A673 (cell line): ENCODE data around the gene LMAN2. TPM values are rescaled to one million over a fixed set of nuclear protein-coding genes. Genes with fewer than 3 reads are reported as not detected.
A peak's percentile ranks its signal among the peaks of the same experiment; 100 is the strongest.

ENCODE experiments used
- BruUV-seq: library from RNA; stranded (reverse); fragments of 400-500 nt; replicated peaks from 2 replicates; lab custom pipeline; 2021; lab: Mats Ljungman, UMichigan
- CTCF ChIA-PET: fragments of 300-600 bp; sonication (Branson Sonifier 250); formaldehyde crosslinking; loops from one replicate; lab custom pipeline; 2022; ENCODE audit warnings: antibody characterized with exemption; lab: Charles Lee
- POLR2A ChIA-PET: fragments of 300-600 bp; sonication (Branson Sonifier 250); formaldehyde crosslinking; loops from one replicate; lab custom pipeline; 2022; ENCODE audit warnings: antibody characterized with exemption; ENCODE audit not compliant: low non-redundant PET; lab: Charles Lee
- DNase-seq: peaks from one replicate; pipeline ENCODE4 v3.0.0-alpha.2; 2015; ENCODE audit warnings: low spot score
- H3K27ac ChIP-seq: fragments of 200-600 bp; sonication (generic); 2 replicates; pipeline ENCODE4 v1.5.1; 2016; ENCODE audit warnings: mixed run types, low read depth, mild to moderate bottlenecking, mixed read lengths, antibody characterized with exemption, low read length; ENCODE audit not compliant: poor library complexity, severe bottlenecking
- H3K27me3 ChIP-seq: fragments of 200-600 bp; sonication (generic); replicated peaks from 2 replicates; pipeline ENCODE4 v1.6.1; 2017; ENCODE audit warnings: mixed run types, low read depth, mild to moderate bottlenecking, mixed read lengths, antibody characterized with exemption, low read length; ENCODE audit not compliant: insufficient read depth, poor library complexity
- H3K36me3 ChIP-seq: fragments of 200-600 bp; sonication (generic); 2 replicates; pipeline ENCODE4 v1.6.1; 2016; ENCODE audit warnings: mixed run types, mild to moderate bottlenecking, mixed read lengths, antibody characterized with exemption, low read length; ENCODE audit not compliant: insufficient read depth, poor library complexity, severe bottlenecking
- H3K4me1 ChIP-seq: fragments of 200-600 bp; sonication (generic); 2 replicates; pipeline ENCODE4 v1.6.1; 2017; ENCODE audit warnings: mixed run types, mild to moderate bottlenecking, mixed read lengths, antibody characterized with exemption, low read length; ENCODE audit not compliant: insufficient read depth, poor library complexity, severe bottlenecking
- H3K4me3 ChIP-seq: fragments of 200-600 bp; sonication (generic); 2 replicates; pipeline ENCODE4 v1.5.1; 2016; ENCODE audit warnings: low read depth, mixed run types, mild to moderate bottlenecking, mixed read lengths, low read length; ENCODE audit not compliant: poor library complexity, severe bottlenecking
- H3K9me3 ChIP-seq: fragments of 200-600 bp; sonication (generic); 2 replicates; pipeline ENCODE4 v1.6.1; 2016; ENCODE audit warnings: mixed run types, low read depth, mild to moderate bottlenecking, mixed read lengths, antibody characterized with exemption, low read length; ENCODE audit not compliant: poor library complexity, severe bottlenecking
- CTCF ChIP-seq: fragments of 300-800, 200-600 bp; sonication (generic); conservative IDR thresholded peaks from 2 replicates; pipeline ENCODE4 v1.5.1; 2017; ENCODE audit warnings: low read depth, mild to moderate bottlenecking, antibody characterized with exemption, low read length, moderate library complexity, mixed read lengths
- EZH2 ChIP-seq: fragments of 200-600 bp; sonication (generic); IDR thresholded peaks from 2 replicates; pipeline ENCODE4 v1.6.1; 2017; ENCODE audit warnings: borderline replicate concordance, low read depth, mild to moderate bottlenecking, mixed read lengths, antibody characterized with exemption, low read length; ENCODE audit not compliant: poor library complexity, severe bottlenecking
- intact Hi-C: fragments of 100-400 bp; cut with micrococcal nuclease; formaldehyde crosslinking; loops from one replicate; pipeline ENCODE4 v1.10.0; 2022; ENCODE audit not compliant: unreplicated experiment
- total RNA-seq: library from RNA; stranded (reverse); gene quantifications from 2 replicates; pipeline ENCODE4 v1.2.3, GENCODE V29; 2021

LMAN2 gene
- total RNA-seq, 1 experiment from 2014 or later = 98.4 TPM

- DNase-seq = peak; percentile 45
- BruUV-seq = no TSS peak
- no peaks in the 10 kb centered on the region for H3K9me3 ChIP-seq
- intact Hi-C loops = loop anchor here (2.0 kb wide), 1 partner anchor 186 kb away; the partner anchor contains the start of gene PDLIM7
- peaks cover 17% of the 10 kb centered on the region for H3K36me3 ChIP-seq
- ChIA-PET POLR2A (interaction anchor here (0.5 kb wide), 1 partner anchor 894 kb away, joined by 3 read pairs; the partner anchor contains the start of gene HNRNPAB), CTCF (interaction anchor here (1.6 kb wide), 1 partner anchor 41 kb away, joined by 3 read pairs; no protein-coding TSS in a partner anchor)
- H3K27ac ChIP-seq = peak overlapping the region; percentile 97
- peaks cover 20% of the 10 kb centered on the region for H3K4me1 ChIP-seq
- no peaks in the 10 kb centered on the region for H3K27me3 ChIP-seq
- TF ChIP-seq CTCF (no peak), EZH2 (no peak)
- H3K4me3 ChIP-seq = peak overlapping the region; percentile 80
Measured at GRCh38 chr5:177310757-177311391, 40.6 kb downstream of the LMAN2 start.

- Histone ChIP-seq H3K4me3 (peak overlapping the region; percentile 80), H3K27me3 (no peaks in the 10 kb centered on the region), H3K9me3 (no peaks in the 10 kb centered on the region), H3K36me3 (peaks cover 23% of the 10 kb centered on the region), H3K4me1 (peaks cover 20% of the 10 kb centered on the region), H3K27ac (no peak overlapping the region)
- ChIA-PET POLR2A (no interaction called here), CTCF (interaction anchor here (0.6 to 1.8 kb wide), 9 partner anchors 8 to 501 kb away, joined by 3 to 6 read pairs (median 4); partner anchors contain the start of gene GRK6)
- DNase-seq = no peak
- intact Hi-C loops = loop anchor here (2.0 kb wide), 1 partner anchor 186 kb away; the partner anchor contains the start of gene PDLIM7
- no TSS peak for BruUV-seq
- TF ChIP-seq EZH2 (no peak), CTCF (no peak)
Measured at GRCh38 chr5:177310332-177310731, 41.1 kb downstream of the LMAN2 start.

GRCh38 chr5:177309351-177310191, 41.9 kb downstream of the LMAN2 start:
- H3K9me3 ChIP-seq = no peaks in the 10 kb centered on the region
- ChIA-PET POLR2A (no interaction called here), CTCF (interaction anchor here (0.6 to 1.8 kb wide), 11 partner anchors 8 to 531 kb away, joined by 3 to 18 read pairs (median 4); partner anchors contain the start of gene GRK6)
- TF ChIP-seq CTCF (peak; percentile 86), EZH2 (no peak)
- no peak overlapping the region for H3K27ac ChIP-seq
- H3K4me3 ChIP-seq = peak overlapping the region; percentile 80
- H3K4me1 ChIP-seq = peaks cover 20% of the 10 kb centered on the region
- intact Hi-C loops = loop anchor here (2.0 kb wide), 2 partner anchors 187 to 197 kb away; partner anchors contain the start of gene PDLIM7
- peak; percentile 70 for DNase-seq
- no TSS peak for BruUV-seq
- peaks cover 28% of the 10 kb centered on the region for H3K36me3 ChIP-seq
- no peaks in the 10 kb centered on the region for H3K27me3 ChIP-seq
